Progenitor cell of endocrine pancreas (in vitro differentiated cells): ENCODE measurements around the gene ENOPH1. TPM values are rescaled to one million over a fixed set of nuclear protein-coding genes. Genes with fewer than 3 reads are reported as not detected.

ENCODE experiments used
- DNase-seq: peaks from one replicate; pipeline ENCODE4 v3.0.0; 2021; ENCODE audit warnings: low spot score; ENCODE audit not compliant: unreplicated experiment
- H3K27ac Mint-ChIP-seq: 2 replicates; pipeline ENCODE4 v1.8.0; 2021; ENCODE audit warnings: mild to moderate bottlenecking, moderate library complexity, mixed read lengths
- H3K27me3 Mint-ChIP-seq: 2 replicates; pipeline ENCODE4 v1.8.0; 2021; ENCODE audit warnings: mixed read lengths
- H3K36me3 Mint-ChIP-seq: 2 replicates; pipeline ENCODE4 v1.8.0; 2022; ENCODE audit warnings: mixed read lengths; ENCODE audit not compliant: insufficient read depth
- H3K4me1 Mint-ChIP-seq: 2 replicates; pipeline ENCODE4 v1.8.0; 2021; ENCODE audit warnings: low read depth, mixed read lengths
- H3K4me3 Mint-ChIP-seq: 2 replicates; pipeline ENCODE4 v1.8.0; 2021; ENCODE audit warnings: low read depth, mild to moderate bottlenecking, moderate library complexity, mixed read lengths
- H3K9me3 Mint-ChIP-seq: 2 replicates; pipeline ENCODE4 v1.8.0; 2021; ENCODE audit warnings: low read depth, mixed read lengths
- CTCF ChIP-seq: fragments of 200-600 bp; sonication (generic); IDR thresholded peaks from one replicate; pipeline ENCODE4 v1.5.0; 2021; ENCODE audit warnings: antibody characterized with exemption, mild to moderate bottlenecking; ENCODE audit not compliant: unreplicated experiment
- total RNA-seq: library from RNA; stranded (reverse); gene quantifications from 2 replicates; pipeline ENCODE4 v1.2.1, GENCODE V29; 2021

Gene ENOPH1
- total RNA-seq, 1 donor from 2014 or later, result 34.0 TPM

- peaks cover 31% of the 10 kb centered on the region for H3K4me1 Mint-ChIP-seq
- peak; percentile 97 for TF ChIP-seq CTCF
- peak overlapping the region; percentile 100 for H3K4me3 Mint-ChIP-seq
- H3K27ac Mint-ChIP-seq, result peak overlapping the region; percentile 100
- H3K27me3 Mint-ChIP-seq, result no peaks in the 10 kb centered on the region
- H3K36me3 Mint-ChIP-seq, result peaks cover 51% of the 10 kb centered on the region
- H3K9me3 Mint-ChIP-seq, result no peaks in the 10 kb centered on the region
- peak; percentile 95 for DNase-seq
Observed at GRCh38 chr4:82428969-82429727, 1.2 kb upstream of the ENOPH1 start.

DNA sequence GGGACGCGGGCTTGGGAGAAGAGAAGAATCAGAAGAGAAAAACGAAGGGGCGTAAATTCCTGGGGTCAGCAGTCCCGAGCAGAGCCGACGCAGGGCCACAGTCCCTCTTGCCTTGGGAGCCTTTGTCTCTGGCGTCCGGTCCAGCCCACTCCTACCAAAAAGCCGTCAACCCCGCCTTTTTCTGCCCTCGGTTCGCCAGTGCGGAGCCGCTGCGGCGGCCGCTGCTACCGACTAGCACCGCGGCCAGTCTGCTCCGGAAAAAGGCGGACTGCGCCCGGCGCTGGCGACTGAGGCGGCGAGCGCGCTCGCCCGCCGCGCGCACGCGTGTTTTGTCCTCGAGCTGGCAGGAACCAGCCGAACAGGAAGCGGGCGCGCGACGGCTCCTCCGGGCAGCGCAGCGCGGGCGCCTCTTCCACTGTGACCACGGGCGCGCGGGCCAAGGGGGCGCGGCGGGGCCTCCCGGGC is 630 bp upstream of the ENOPH1 start:
- Mint-ChIP-seq H3K27me3 (no peaks in the 10 kb centered on the region), H3K4me1 (peaks cover 31% of the 10 kb centered on the region), H3K4me3 (peak overlapping the region; percentile 100), H3K27ac (peak overlapping the region; percentile 100), H3K36me3 (peaks cover 45% of the 10 kb centered on the region), H3K9me3 (no peaks in the 10 kb centered on the region)
- TF ChIP-seq CTCF, result no peak
- no peak for DNase-seq

DNA sequence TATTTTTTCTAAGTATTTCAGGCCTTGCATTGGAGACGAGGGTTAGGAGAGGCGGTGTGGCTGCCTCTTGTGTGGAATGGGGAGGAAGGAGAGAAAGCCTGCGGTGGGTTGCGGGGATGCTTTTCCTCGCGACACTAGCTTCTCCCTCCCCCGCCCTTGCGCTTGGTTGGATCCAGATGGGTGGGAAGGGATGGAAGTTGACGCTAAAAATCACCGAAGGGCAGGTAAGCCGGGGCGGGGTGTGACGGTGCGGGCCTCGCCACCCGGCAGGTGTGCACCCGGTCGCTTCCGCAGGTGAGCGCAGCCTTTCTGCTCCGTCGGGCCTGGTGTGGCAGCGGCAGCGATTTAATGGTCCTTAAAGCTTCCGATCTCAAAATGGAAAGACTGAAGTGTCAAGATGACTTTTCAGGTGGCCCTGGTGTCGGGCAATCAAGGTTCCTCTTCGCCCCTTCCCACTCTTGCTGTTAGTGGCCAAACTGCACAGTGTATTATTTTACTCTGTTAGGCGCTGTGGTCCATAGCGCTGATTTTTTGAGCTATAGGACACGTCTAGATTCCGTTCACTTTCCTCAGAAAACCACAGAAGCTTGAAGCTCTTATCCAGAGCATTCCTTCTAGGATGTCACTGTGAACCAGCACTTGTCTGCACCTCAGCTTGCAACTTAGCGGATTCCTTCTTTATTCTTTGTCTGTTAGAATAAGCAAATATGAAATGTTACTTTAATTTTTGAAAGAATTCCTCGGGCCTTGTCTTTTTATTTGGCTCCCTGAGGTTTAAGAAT is 765 bp downstream of the ENOPH1 start:
- DNase-seq, result peak; percentile 28
- Mint-ChIP-seq H3K36me3 (peaks cover 36% of the 10 kb centered on the region), H3K27ac (peak overlapping the region; percentile 97), H3K4me3 (peak overlapping the region; percentile 94), H3K4me1 (peaks cover 25% of the 10 kb centered on the region), H3K27me3 (no peaks in the 10 kb centered on the region), H3K9me3 (no peaks in the 10 kb centered on the region)
- TF ChIP-seq CTCF, result no peak

DNA sequence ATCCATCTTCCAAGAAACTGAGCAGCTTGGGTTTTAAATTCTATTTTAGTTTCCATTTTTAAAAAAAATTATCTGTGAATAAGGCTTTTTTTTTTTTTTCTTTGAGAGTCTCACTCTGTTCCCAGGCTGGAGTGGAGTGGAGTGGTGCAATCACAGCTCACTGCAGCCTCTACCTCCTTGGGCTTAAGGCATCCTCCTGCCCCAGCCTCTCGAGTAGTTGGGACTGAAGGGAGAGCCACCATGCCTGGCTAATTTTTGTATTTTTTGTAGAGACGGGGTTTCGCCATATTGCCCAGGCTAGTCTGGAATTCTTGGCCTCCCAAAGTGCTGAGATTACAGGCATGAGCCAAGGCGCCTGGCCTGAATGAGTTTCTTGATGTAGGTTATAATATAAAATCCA is 1.4 kb downstream of the ENOPH1 start:
- Mint-ChIP-seq H3K4me1 (peaks cover 18% of the 10 kb centered on the region), H3K27ac (no peak overlapping the region), H3K9me3 (no peaks in the 10 kb centered on the region), H3K36me3 (peaks cover 29% of the 10 kb centered on the region), H3K27me3 (no peaks in the 10 kb centered on the region), H3K4me3 (peak overlapping the region; percentile 94)
- no peak for TF ChIP-seq CTCF
- DNase-seq, result no peak

- Mint-ChIP-seq H3K36me3 (peaks cover 25% of the 10 kb centered on the region), H3K4me3 (peak overlapping the region; percentile 46), H3K27ac (no peak overlapping the region), H3K9me3 (no peaks in the 10 kb centered on the region), H3K27me3 (no peaks in the 10 kb centered on the region), H3K4me1 (peaks cover 16% of the 10 kb centered on the region)
- no peak for TF ChIP-seq CTCF
- no peak for DNase-seq
Observed at GRCh38 chr4:82432596-82432995, 2.2 kb downstream of the ENOPH1 start.
